ENCODE data around the gene LYZL1.

DNA sequence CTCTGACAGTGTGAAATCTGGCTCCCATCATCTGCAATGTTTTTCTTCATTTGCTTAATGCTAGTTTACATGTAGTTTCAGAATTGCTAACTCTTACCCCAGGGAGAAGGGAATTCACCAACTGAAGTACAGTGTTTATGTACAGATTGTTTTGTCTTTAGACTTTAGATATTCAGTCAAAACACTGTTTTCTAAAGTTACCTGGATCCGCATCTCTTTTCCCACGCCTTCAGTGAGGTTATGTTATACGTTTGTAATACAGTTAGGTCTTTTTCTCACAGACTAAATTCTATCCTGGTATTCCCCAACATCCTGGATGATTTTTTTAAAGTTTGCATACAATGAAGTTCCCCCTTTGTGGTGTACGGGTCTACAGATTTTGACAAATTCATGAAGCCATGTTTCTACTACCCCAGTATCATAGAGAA is 3.2 kb upstream of the LYZL1 start:
- TF ChIP-seq, protein P1, sequence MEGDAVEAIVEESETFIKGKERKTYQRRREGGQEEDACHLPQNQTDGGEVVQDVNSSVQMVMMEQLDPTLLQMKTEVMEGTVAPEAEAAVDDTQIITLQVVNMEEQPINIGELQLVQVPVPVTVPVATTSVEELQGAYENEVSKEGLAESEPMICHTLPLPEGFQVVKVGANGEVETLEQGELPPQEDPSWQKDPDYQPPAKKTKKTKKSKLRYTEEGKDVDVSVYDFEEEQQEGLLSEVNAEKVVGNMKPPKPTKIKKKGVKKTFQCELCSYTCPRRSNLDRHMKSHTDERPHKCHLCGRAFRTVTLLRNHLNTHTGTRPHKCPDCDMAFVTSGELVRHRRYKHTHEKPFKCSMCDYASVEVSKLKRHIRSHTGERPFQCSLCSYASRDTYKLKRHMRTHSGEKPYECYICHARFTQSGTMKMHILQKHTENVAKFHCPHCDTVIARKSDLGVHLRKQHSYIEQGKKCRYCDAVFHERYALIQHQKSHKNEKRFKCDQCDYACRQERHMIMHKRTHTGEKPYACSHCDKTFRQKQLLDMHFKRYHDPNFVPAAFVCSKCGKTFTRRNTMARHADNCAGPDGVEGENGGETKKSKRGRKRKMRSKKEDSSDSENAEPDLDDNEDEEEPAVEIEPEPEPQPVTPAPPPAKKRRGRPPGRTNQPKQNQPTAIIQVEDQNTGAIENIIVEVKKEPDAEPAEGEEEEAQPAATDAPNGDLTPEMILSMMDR (conservative IDR thresholded peaks at IDR 0.05; ENCODE audit: low read length), result no peak
- no peak for TF ChIP-seq EZH2phosphoT487 (IDR thresholded peaks at IDR 0.05; ENCODE audit: borderline replicate concordance)

Data from Loucy (cell line).